ENCODE results near the gene LRRTM2. TPM values are rescaled to one million over a fixed set of nuclear protein-coding genes. Genes with fewer than 3 reads are reported as not detected.

LRRTM2 gene
- total and polyA plus RNA-seq, 3 donors from 2014 or later = 0.09 to 0.19 (median 0.16) TPM

DNA sequence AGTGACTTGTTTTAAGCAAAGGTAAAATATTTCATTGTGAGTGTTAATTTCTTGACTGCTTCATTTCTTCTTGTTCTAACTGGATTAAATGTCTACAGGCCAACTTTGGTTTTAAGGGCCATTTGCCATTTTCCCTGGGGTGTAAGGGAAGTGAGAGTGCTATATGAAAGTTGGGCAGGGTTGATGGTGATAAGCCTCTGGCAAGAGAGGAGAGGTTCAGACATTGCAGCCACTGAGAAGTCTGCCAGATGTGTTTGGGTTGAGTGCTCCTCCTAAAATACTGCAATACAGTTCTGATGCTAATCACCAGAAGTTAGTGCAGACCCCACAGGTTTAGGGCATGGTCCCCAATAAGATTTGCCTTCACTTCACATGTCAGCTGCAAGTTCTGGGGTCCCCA lies 14.9 kb upstream of the LRRTM2 start:
- Histone ChIP-seq H3K36me3 (ENCODE audit: low read depth, missing control alignments) (no peaks in the 10 kb centered on the region), H3K27ac (no peak overlapping the region), H3K9me3 (no peaks in the 10 kb centered on the region), H3K4me1 (no peaks in the 10 kb centered on the region), H3K4me3 (no peak overlapping the region), H3K27me3 (no peaks in the 10 kb centered on the region)
- intact Hi-C loops (cut with DNase I; ENCODE audit: low total_unique reads) = no loop called here
- no peak for DNase-seq
- no peak for TF ChIP-seq CTCF (IDR thresholded peaks at IDR 0.05)
- no peak for TF ChIP-seq POLR2A (IDR thresholded peaks at IDR 0.05)

DNA sequence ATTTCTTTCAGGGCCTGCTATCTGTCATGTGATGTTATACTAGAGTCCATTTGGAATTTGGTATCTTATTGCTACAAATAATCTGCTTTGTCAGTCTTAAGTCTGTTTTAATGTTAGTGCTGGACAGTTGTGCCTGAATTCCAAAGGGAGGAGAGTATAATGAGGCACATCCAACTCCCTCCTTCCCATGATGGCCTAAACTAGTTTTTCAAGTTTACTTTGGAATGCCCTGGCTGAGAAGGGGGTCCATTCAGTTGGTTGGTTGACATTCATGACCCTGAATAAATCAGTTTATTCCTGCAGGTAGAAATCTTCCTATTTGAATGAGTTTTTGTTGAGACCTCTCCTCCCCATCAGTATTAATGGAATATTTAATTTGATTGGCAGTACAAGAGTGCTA lies 9.4 kb upstream of the LRRTM2 start:
- no peaks in the 10 kb centered on the region for H3K36me3 ChIP-seq (ENCODE audit: low read depth, missing control alignments)

GRCh38 chr5:138884094-138884493 lies 9.0 kb upstream of the LRRTM2 start:
- no peak for TF ChIP-seq CTCF (IDR thresholded peaks at IDR 0.05)
- no peak for TF ChIP-seq POLR2A (IDR thresholded peaks at IDR 0.05)
- no peak for DNase-seq
- no peaks in the 10 kb centered on the region for H3K27me3 ChIP-seq
- H3K27ac ChIP-seq = no peak overlapping the region
- WGBS, 2 donors = 100% methylated on average over 1 of the region's 1 CpG
- H3K4me1 ChIP-seq = no peaks in the 10 kb centered on the region
- no peaks in the 10 kb centered on the region for H3K36me3 ChIP-seq (ENCODE audit: low read depth, missing control alignments)
- H3K4me3 ChIP-seq = no peak overlapping the region
- H3K9me3 ChIP-seq = no peaks in the 10 kb centered on the region
- intact Hi-C loops (cut with DNase I; ENCODE audit: low total_unique reads) = no loop called here

More for the DNA sequence above, 9.4 kb upstream of the LRRTM2 start:
- Histone ChIP-seq H3K27me3 (no peaks in the 10 kb centered on the region), H3K27ac (no peak overlapping the region), H3K9me3 (no peaks in the 10 kb centered on the region), H3K4me3 (no peak overlapping the region), H3K4me1 (no peaks in the 10 kb centered on the region)
- intact Hi-C loops (cut with DNase I; ENCODE audit: low total_unique reads) = no loop called here
- no peak for DNase-seq
- no peak for TF ChIP-seq POLR2A (IDR thresholded peaks at IDR 0.05)
- TF ChIP-seq CTCF (IDR thresholded peaks at IDR 0.05) = no peak

DNA sequence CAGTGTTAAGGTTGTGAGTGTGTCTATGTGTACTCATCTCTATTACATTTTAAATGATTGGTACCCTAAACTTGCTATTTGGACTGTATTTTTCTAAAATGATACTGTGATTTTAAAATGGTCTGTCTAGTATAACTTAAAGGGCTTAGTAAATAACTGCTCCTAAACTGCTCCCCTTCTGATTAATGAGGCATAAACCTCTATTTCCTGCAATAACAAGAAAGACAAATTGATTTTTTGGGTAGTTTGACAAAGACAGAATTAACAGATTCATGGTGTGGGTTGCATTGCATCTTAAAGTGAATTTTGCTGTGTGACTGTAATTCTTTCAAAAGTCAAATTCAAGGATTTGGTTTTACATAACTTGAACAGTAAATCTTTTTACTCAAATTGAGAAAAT lies 8.1 kb upstream of the LRRTM2 start:
- intact Hi-C loops (cut with DNase I; ENCODE audit: low total_unique reads) = no loop called here
- TF ChIP-seq POLR2A (IDR thresholded peaks at IDR 0.05) = no peak
- TF ChIP-seq CTCF (IDR thresholded peaks at IDR 0.05) = no peak

DNA sequence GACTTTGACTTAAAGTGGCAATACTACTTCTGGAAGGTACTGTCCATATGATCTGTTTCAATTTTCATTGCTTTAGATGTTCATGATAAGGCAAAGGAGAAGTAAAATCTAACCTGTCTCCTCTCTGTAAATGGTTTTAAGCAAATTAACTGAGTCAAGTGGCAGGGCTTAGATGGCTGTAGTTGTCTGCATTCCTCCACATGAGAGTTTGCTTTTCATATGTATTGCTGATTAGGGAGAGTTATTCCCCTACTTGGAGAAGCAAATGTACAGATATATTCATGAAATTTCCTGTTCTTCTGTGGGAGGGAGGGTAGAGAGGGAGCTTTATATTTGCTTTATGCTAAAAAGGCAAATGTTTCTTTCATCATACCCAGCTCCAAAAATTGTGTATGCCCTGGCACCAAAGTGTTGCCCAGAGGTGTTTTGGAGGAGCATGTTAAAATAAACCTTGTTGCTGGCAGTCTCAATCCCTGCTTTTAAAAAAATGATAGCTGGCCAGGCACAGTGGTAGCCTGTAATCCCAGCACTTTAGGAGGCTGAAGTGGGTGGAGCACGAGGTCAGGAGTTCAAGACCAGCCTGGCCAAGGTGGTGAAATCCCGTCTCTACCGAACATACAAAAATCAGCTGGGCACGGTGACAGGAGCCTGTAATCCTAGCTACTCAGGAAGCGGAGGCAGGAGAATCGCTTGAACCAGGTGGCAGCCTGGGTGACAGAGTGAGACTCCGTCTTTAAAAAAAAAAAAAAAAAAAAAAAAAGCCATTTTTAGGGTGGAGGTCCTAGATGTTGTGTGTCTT lies 3.5 kb upstream of the LRRTM2 start:
- Histone ChIP-seq H3K4me3 (no peak overlapping the region), H3K27ac (no peak overlapping the region), H3K36me3 (ENCODE audit: low read depth, missing control alignments) (no peaks in the 10 kb centered on the region), H3K4me1 (no peaks in the 10 kb centered on the region), H3K27me3 (no peaks in the 10 kb centered on the region), H3K9me3 (no peaks in the 10 kb centered on the region)
- TF ChIP-seq POLR2A (IDR thresholded peaks at IDR 0.05) (no peak), CTCF (IDR thresholded peaks at IDR 0.05) (no peak)
- 80 to 90% methylated on average over 7 of the region's 7 CpGs for WGBS, 2 donors
- intact Hi-C loops (cut with DNase I; ENCODE audit: low total_unique reads) = no loop called here
- no peak for DNase-seq

More for the DNA sequence above, 8.1 kb upstream of the LRRTM2 start:
- H3K9me3 ChIP-seq = no peaks in the 10 kb centered on the region
- no peaks in the 10 kb centered on the region for H3K36me3 ChIP-seq (ENCODE audit: low read depth, missing control alignments)
- no peak overlapping the region for H3K27ac ChIP-seq
- no peaks in the 10 kb centered on the region for H3K27me3 ChIP-seq
- H3K4me1 ChIP-seq = no peaks in the 10 kb centered on the region
- H3K4me3 ChIP-seq = no peak overlapping the region
- DNase-seq = no peak

Data from testis (tissue), 3 donors.